Glutamatergic neuron (in vitro differentiated cells): Measurements from ENCODE around the gene EEFSEC. TPM values are rescaled to one million over a fixed set of nuclear protein-coding genes. Genes with fewer than 3 reads are reported as not detected.

Experiments used
- DNase-seq: peaks from one replicate; pipeline ENCODE4 v3.0.0; 2022
- H3K27ac Mint-ChIP-seq: one replicate; pipeline ENCODE4 v1.8.0; 2020; ENCODE audit warnings: mild to moderate bottlenecking, mixed read lengths, inconsistent platforms; ENCODE audit not compliant: unreplicated experiment
- H3K27me3 Mint-ChIP-seq: one replicate; pipeline ENCODE4 v1.8.0; 2020; ENCODE audit warnings: mild to moderate bottlenecking, moderate library complexity, mixed read lengths, inconsistent platforms; ENCODE audit not compliant: unreplicated experiment
- H3K36me3 Mint-ChIP-seq: one replicate; pipeline ENCODE4 v1.8.0; 2020; ENCODE audit warnings: mild to moderate bottlenecking, mixed read lengths, inconsistent platforms; ENCODE audit not compliant: unreplicated experiment
- H3K4me1 Mint-ChIP-seq: one replicate; pipeline ENCODE4 v1.8.0; 2020; ENCODE audit warnings: mild to moderate bottlenecking, low read depth, mixed read lengths, inconsistent platforms; ENCODE audit not compliant: unreplicated experiment
- H3K4me3 Mint-ChIP-seq: one replicate; pipeline ENCODE4 v1.8.0; 2020; ENCODE audit warnings: mild to moderate bottlenecking, mixed read lengths, inconsistent platforms; ENCODE audit not compliant: unreplicated experiment
- H3K9me3 Mint-ChIP-seq: one replicate; pipeline ENCODE4 v1.8.0; 2020; ENCODE audit warnings: mild to moderate bottlenecking, moderate library complexity, mixed read lengths, inconsistent platforms; ENCODE audit not compliant: unreplicated experiment
- CTCF ChIP-seq: fragments of 200-600 bp; sonication (generic); IDR thresholded peaks from one replicate; pipeline ENCODE4 v1.5.0; 2021; ENCODE audit not compliant: partially characterized antibody, unreplicated experiment
- total RNA-seq: library from RNA; stranded (reverse); fragmentation: NEBNext Ultra II Directional; extraction: Animal tissue kit (Norgen Biotek cat#: 25700); gene quantifications from one replicate; pipeline ENCODE4 v1.2.1, GENCODE V29; 2021; ENCODE audit not compliant: unreplicated experiment

Gene EEFSEC
- total RNA-seq, 1 donor from 2014 or later, result 8.3 TPM

GRCh38 chr3:128425846-128426127, 272.5 kb downstream of the EEFSEC start:
- no peak for TF ChIP-seq CTCF
- no peak for DNase-seq
- H3K4me1 Mint-ChIP-seq, result peaks cover 12% of the 10 kb centered on the region
- H3K36me3 Mint-ChIP-seq, result no peaks in the 10 kb centered on the region
- no peak overlapping the region for H3K27ac Mint-ChIP-seq
- H3K9me3 Mint-ChIP-seq, result peaks cover 6% of the 10 kb centered on the region
- H3K4me3 Mint-ChIP-seq, result no peak overlapping the region
- H3K27me3 Mint-ChIP-seq, result peaks cover 2% of the 10 kb centered on the region

- Mint-ChIP-seq H3K36me3 (no peaks in the 10 kb centered on the region), H3K9me3 (peaks cover 6% of the 10 kb centered on the region), H3K27ac (no peak overlapping the region), H3K4me1 (peaks cover 12% of the 10 kb centered on the region), H3K27me3 (peaks cover 2% of the 10 kb centered on the region), H3K4me3 (no peak overlapping the region)
- peak; percentile 84 for TF ChIP-seq CTCF
- DNase-seq, result peak; percentile 80
Observed at GRCh38 chr3:128426128-128426921, 273.0 kb downstream of the EEFSEC start.

- DNase-seq, result peak; percentile 32
- Mint-ChIP-seq H3K27ac (no peak overlapping the region), H3K27me3 (peaks cover 9% of the 10 kb centered on the region), H3K4me3 (no peak overlapping the region), H3K36me3 (no peaks in the 10 kb centered on the region), H3K4me1 (peaks cover 14% of the 10 kb centered on the region), H3K9me3 (peaks cover 13% of the 10 kb centered on the region)
- no peak for TF ChIP-seq CTCF
Observed at GRCh38 chr3:128427175-128427857, 274.0 kb downstream of the EEFSEC start.

- no peak for TF ChIP-seq CTCF
- H3K4me1 Mint-ChIP-seq, result peaks cover 16% of the 10 kb centered on the region
- H3K9me3 Mint-ChIP-seq, result peaks cover 15% of the 10 kb centered on the region
- no peak overlapping the region for H3K27ac Mint-ChIP-seq
- H3K27me3 Mint-ChIP-seq, result peaks cover 11% of the 10 kb centered on the region
- peak; percentile 20 for DNase-seq
- H3K4me3 Mint-ChIP-seq, result no peak overlapping the region
- no peaks in the 10 kb centered on the region for H3K36me3 Mint-ChIP-seq
Observed at GRCh38 chr3:128427872-128428822, 274.9 kb downstream of the EEFSEC start.
